ENCODE results near the gene CLCN3. TPM values are rescaled to one million over a fixed set of nuclear protein-coding genes. Genes with fewer than 3 reads are reported as not detected.

CLCN3 gene
- total RNA-seq, 2 experiments from 2014 or later, result 17.8 to 42.0 TPM

- DNase-seq (ENCODE audit: low spot score), result no peak
- no peak overlapping the region for H3K4me3 ChIP-seq (ENCODE audit: low read depth, low read length, poor library complexity, severe bottlenecking)
- ChIA-PET CTCF (ENCODE audit: unreplicated experiment) (no interaction called here), POLR2A (no interaction called here)
- no peak overlapping the region for H3K27ac ChIP-seq (ENCODE audit: low read depth, low read length, poor library complexity, severe bottlenecking)
- peak overlapping the region; percentile 89; the same call in 1 of the 2 replicates for H2AFZ ChIP-seq (ENCODE audit: low read length)
- BruUV-seq (replicated peaks), result no TSS peak
- no peaks in the 10 kb centered on the region for H3K36me3 ChIP-seq (ENCODE audit: insufficient read depth, low read length)
- H3K79me2 ChIP-seq (ENCODE audit: insufficient read depth, low read depth, low read length), result peaks cover 29% of the 10 kb centered on the region
- H3K9me3 ChIP-seq (ENCODE audit: low read length), result peaks cover 8% of the 10 kb centered on the region; the same call in 1 of the 2 replicates
- TF ChIP-seq CTCF (conservative IDR thresholded peaks at IDR 0.05; ENCODE audit: low read length) (no peak), EZH2phosphoT487 (IDR thresholded peaks at IDR 0.05; ENCODE audit: borderline replicate concordance, low read depth, low read length) (no peak)
- H3K9me2 ChIP-seq (ENCODE audit: insufficient read depth, low read length), result no peaks in the 10 kb centered on the region
- H3K4me2 ChIP-seq (ENCODE audit: low read length), result peak overlapping the region; percentile 94; the same call in 1 of the 2 replicates
- intact Hi-C loops (cut with micrococcal nuclease; ENCODE audit: unreplicated experiment), result loop anchor here (10.0 kb wide), 2 partner anchors 107 to 603 kb away; partner anchors contain the start of gene CBR4
- peaks cover 41% of the 10 kb centered on the region for H3K4me1 ChIP-seq (ENCODE audit: insufficient read depth, low read length, poor library complexity, severe bottlenecking)
- H4K20me1 ChIP-seq (ENCODE audit: insufficient read depth, low read length), result peaks cover 8% of the 10 kb centered on the region; the same call in 1 of the 2 replicates
Measured at GRCh38 chr4:169618286-169618685, 2.1 kb upstream of the CLCN3 start.

GRCh38 chr4:169618986-169619385, 1.4 kb upstream of the CLCN3 start:
- Histone ChIP-seq H3K27ac (ENCODE audit: low read depth, low read length, poor library complexity, severe bottlenecking) (peak overlapping the region; percentile 93), H3K4me2 (ENCODE audit: low read length) (peak overlapping the region; percentile 94), H3K79me2 (ENCODE audit: insufficient read depth, low read depth, low read length) (peaks cover 36% of the 10 kb centered on the region), H3K9me3 (ENCODE audit: low read length) (peaks cover 8% of the 10 kb centered on the region; the same call in 1 of the 2 replicates), H4K20me1 (ENCODE audit: insufficient read depth, low read length) (peaks cover 8% of the 10 kb centered on the region; the same call in 1 of the 2 replicates), H2AFZ (ENCODE audit: low read length) (peak overlapping the region; percentile 89; the same call in 1 of the 2 replicates), H3K4me3 (ENCODE audit: low read depth, low read length, poor library complexity, severe bottlenecking) (peak overlapping the region; percentile 75), H3K9me2 (ENCODE audit: insufficient read depth, low read length) (no peaks in the 10 kb centered on the region), H3K4me1 (ENCODE audit: insufficient read depth, low read length, poor library complexity, severe bottlenecking) (peaks cover 37% of the 10 kb centered on the region), H3K36me3 (ENCODE audit: insufficient read depth, low read length) (0 out of 2 replicates have a peak, but pooled peaks cover 5% of the 10 kb centered on the region)
- no TSS peak for BruUV-seq (replicated peaks)
- intact Hi-C loops (cut with micrococcal nuclease; ENCODE audit: unreplicated experiment), result loop anchor here (10.0 kb wide), 2 partner anchors 106 to 604 kb away; partner anchors contain the start of gene CBR4
- ChIA-PET CTCF (ENCODE audit: unreplicated experiment) (no interaction called here), POLR2A (interaction anchor here (1.4 to 2.2 kb wide), 2 partner anchors 11 to 14 kb away, joined by 4 to 9 read pairs; no protein-coding TSS in a partner anchor)
- TF ChIP-seq EZH2phosphoT487 (IDR thresholded peaks at IDR 0.05; ENCODE audit: borderline replicate concordance, low read depth, low read length), result no peak
- TF ChIP-seq CTCF (conservative IDR thresholded peaks at IDR 0.05; ENCODE audit: low read length), result no peak
- DNase-seq (ENCODE audit: low spot score), result no peak

- no TSS peak for BruUV-seq (replicated peaks)
- CTCF ChIA-PET (ENCODE audit: unreplicated experiment), result no interaction called here
- intact Hi-C loops (cut with micrococcal nuclease; ENCODE audit: unreplicated experiment), result loop anchor here (10.0 kb wide), 2 partner anchors 105 to 605 kb away; partner anchors contain the start of gene CBR4
Measured at GRCh38 chr4:169619518-169619957, 840 bp upstream of the CLCN3 start.

More at GRCh38 chr4:169619518-169619957, 840 bp upstream of the CLCN3 start:
- Histone ChIP-seq H3K9me2 (ENCODE audit: insufficient read depth, low read length) (no peaks in the 10 kb centered on the region), H3K4me3 (ENCODE audit: low read depth, low read length, poor library complexity, severe bottlenecking) (peak overlapping the region; percentile 75), H4K20me1 (ENCODE audit: insufficient read depth, low read length) (peaks cover 8% of the 10 kb centered on the region; the same call in 1 of the 2 replicates), H3K79me2 (ENCODE audit: insufficient read depth, low read depth, low read length) (peaks cover 41% of the 10 kb centered on the region), H2AFZ (ENCODE audit: low read length) (peak overlapping the region; percentile 89; the same call in 1 of the 2 replicates), H3K27ac (ENCODE audit: low read depth, low read length, poor library complexity, severe bottlenecking) (peak overlapping the region; percentile 93), H3K36me3 (ENCODE audit: insufficient read depth, low read length) (peaks cover 5% of the 10 kb centered on the region; the same call in 1 of the 2 replicates), H3K4me2 (ENCODE audit: low read length) (peak overlapping the region; percentile 94), H3K4me1 (ENCODE audit: insufficient read depth, low read length, poor library complexity, severe bottlenecking) (peaks cover 37% of the 10 kb centered on the region), H3K9me3 (ENCODE audit: low read length) (peaks cover 8% of the 10 kb centered on the region; the same call in 1 of the 2 replicates)
- TF ChIP-seq EZH2phosphoT487 (IDR thresholded peaks at IDR 0.05; ENCODE audit: borderline replicate concordance, low read depth, low read length) (no peak), CTCF (conservative IDR thresholded peaks at IDR 0.05; ENCODE audit: low read length) (peak; percentile 72)
- DNase-seq (ENCODE audit: low spot score), result peak; percentile 85
- POLR2A ChIA-PET, result interaction anchor here (0.6 to 2.2 kb wide), 6 partner anchors 9 to 239 kb away, joined by 3 to 10 read pairs (median 5); no protein-coding TSS in a partner anchor

Data from OCI-LY7 (cell line).